ENCODE results near the gene GAGE12F.
"Not testable (repeated sequence)": the region's sequence is repeated elsewhere in the genome, so short reads cannot be mapped to it uniquely, and the experiment has no call there.

Gene GAGE12F

GRCh38 chrX:49560542-49560941 is at the start of gene GAGE12F:
Gene GAGE12F, plus strand, starts transcription at chrX:49560842. Its CDS starts 1,155 bp downstream, at chrX:49561997.
- H3K27ac ChIP-seq; H3K4me3 ChIP-seq; DNase-seq (ENCODE audit: low spot score): not testable (repeated sequence)

GRCh38 chrX:49531877-49532276 is 28.8 kb upstream of the GAGE12F start, which contains the start of gene GAGE12C:
Gene GAGE12C, plus strand, starts transcription at chrX:49532177. Its CDS starts 1,155 bp downstream, at chrX:49533332.
- DNase-seq (ENCODE audit: low spot score); H3K4me3 ChIP-seq; H3K27ac ChIP-seq: not testable (repeated sequence)

- not testable (repeated sequence) for H3K27ac ChIP-seq; H3K4me3 ChIP-seq; DNase-seq (ENCODE audit: low spot score)
Observed at GRCh38 chrX:49541433-49541832, 19.2 kb upstream of the GAGE12F start, which contains the start of gene GAGE12D. Gene GAGE12D, plus strand, starts transcription at chrX:49541733. Its CDS starts 1,155 bp downstream, at chrX:49542888.

GRCh38 chrX:49550989-49551388 is 9.7 kb upstream of the GAGE12F start, which contains the start of gene GAGE12E:
Gene GAGE12E, plus strand, starts transcription at chrX:49551289. Its CDS starts 1,155 bp downstream, at chrX:49552444.
- not testable (repeated sequence) for DNase-seq (ENCODE audit: low spot score); H3K27ac ChIP-seq; H3K4me3 ChIP-seq

GRCh38 chrX:49568728-49569127 is 8.1 kb downstream of the GAGE12F start:
- not testable (repeated sequence) for H3K27ac ChIP-seq; H3K4me3 ChIP-seq; DNase-seq (ENCODE audit: low spot score)

- H3K27ac ChIP-seq; H3K4me3 ChIP-seq; DNase-seq (ENCODE audit: low spot score): not testable (repeated sequence)
Observed at GRCh38 chrX:49569152-49569551, 8.5 kb downstream of the GAGE12F start.

GRCh38 chrX:49570100-49570499 is 9.5 kb downstream of the GAGE12F start, which contains the start of gene GAGE12G:
Gene GAGE12G, plus strand, starts transcription at chrX:49570400. Its CDS starts 1,155 bp downstream, at chrX:49571555.
- not testable (repeated sequence) for H3K4me3 ChIP-seq; H3K27ac ChIP-seq; DNase-seq (ENCODE audit: low spot score)

GRCh38 chrX:49579649-49580048 is 19.0 kb downstream of the GAGE12F start, which contains the start of gene GAGE12H:
Gene GAGE12H, plus strand, starts transcription at chrX:49579949. Its CDS starts 1,155 bp downstream, at chrX:49581104.
- not testable (repeated sequence) for DNase-seq (ENCODE audit: low spot score); H3K4me3 ChIP-seq; H3K27ac ChIP-seq

- not testable (repeated sequence) for DNase-seq (ENCODE audit: low spot score); H3K27ac ChIP-seq; H3K4me3 ChIP-seq
Observed at GRCh38 chrX:49589196-49589595, 28.6 kb downstream of the GAGE12F start, which contains the start of gene GAGE2A. Gene GAGE2A, plus strand, starts transcription at chrX:49589496. Its CDS starts 1,155 bp downstream, at chrX:49590651.

- not testable (repeated sequence) for H3K4me3 ChIP-seq; H3K27ac ChIP-seq; DNase-seq (ENCODE audit: low spot score)
Observed at GRCh38 chrX:49589769-49590478, 29.3 kb downstream of the GAGE12F start.

GRCh38 chrX:49590488-49590887 is 29.8 kb downstream of the GAGE12F start:
- H3K27ac ChIP-seq; DNase-seq (ENCODE audit: low spot score); H3K4me3 ChIP-seq: not testable (repeated sequence)

- not testable (repeated sequence) for H3K4me3 ChIP-seq; H3K27ac ChIP-seq; DNase-seq (ENCODE audit: low spot score)
Observed at GRCh38 chrX:49598720-49599119, 38.1 kb downstream of the GAGE12F start, which contains the start of gene GAGE1. Gene GAGE1, plus strand, starts transcription at chrX:49599020. Its CDS starts 1,155 bp downstream, at chrX:49600175.

GRCh38 chrX:49610718-49611310 is 50.2 kb downstream of the GAGE12F start:
- no peak for DNase-seq (ENCODE audit: low spot score)
- no peak for TF ChIP-seq CTCF (IDR thresholded peaks at IDR 0.05)
- Histone ChIP-seq H3K4me3 (no peak overlapping the region), H3K27ac (no peak overlapping the region)
